Measurements from ENCODE around the gene SMAD3.

DNA sequence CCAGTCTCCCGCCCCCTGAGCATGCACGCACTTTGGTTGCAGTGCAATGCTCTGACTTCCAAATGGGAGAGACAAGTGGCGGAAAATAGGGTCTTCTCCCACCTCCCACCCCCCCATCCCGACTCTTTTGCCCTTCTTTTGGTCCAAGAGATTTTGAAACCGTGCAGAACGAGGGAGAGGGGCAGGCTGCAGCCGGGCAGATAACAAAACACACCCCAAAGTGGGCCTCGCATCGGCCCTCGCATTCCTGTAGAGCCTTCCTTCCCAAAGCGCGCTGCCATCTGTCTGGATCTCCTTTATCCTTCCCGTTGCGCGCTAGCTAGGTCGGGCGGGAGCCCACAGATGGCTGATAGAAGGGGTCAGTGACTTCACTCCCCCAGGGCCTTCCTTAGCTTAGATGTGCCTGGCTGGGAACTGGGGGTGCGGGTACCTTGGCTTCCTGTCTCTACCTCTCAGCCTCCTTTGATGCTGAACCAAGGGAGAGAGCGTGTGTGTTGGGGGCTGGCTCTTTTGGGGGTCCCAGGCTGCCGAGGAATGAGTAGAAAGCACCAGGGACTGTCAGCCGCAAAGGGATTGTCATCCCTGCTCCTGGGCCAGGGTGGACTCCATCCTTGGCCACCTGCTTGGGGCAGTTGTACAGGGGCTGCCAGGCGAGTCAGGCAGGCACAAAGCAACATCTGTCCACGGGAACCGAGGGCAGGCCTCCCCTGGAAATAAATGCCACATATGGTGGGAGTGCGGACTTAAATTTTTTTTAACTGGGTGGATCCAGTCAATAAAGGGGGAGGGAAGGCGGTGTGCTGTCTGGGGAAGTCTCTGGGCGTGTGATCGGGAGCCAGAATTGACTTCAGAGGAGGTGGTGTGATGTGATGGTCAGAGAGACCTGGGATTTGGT is 1.8 kb downstream of the SMAD3 start:
- TF ChIP-seq EZH2 (IDR thresholded peaks at IDR 0.05; ENCODE audit: insufficient read depth, poor library complexity, severe bottlenecking) (no peak), EZH2phosphoT487 (IDR thresholded peaks at IDR 0.05; ENCODE audit: insufficient read depth, low read depth) (no peak)
